Activated naive CD4-positive, alpha-beta T cell treated with anti-CD3 and anti-CD28 coated beads, Interleukin-2, amount 50 U/mL, for 72 hours (primary cell): ENCODE data around the gene C12orf76. TPM values are rescaled to one million over a fixed set of nuclear protein-coding genes. Genes with fewer than 3 reads are reported as not detected.

Source experiments
- ATAC-seq, 2 donors: fragments of 150-1000 bp; cut with Tn5 transposase; 2 replicates each; pipeline ENCODE4 v1.10.0; 2021; ENCODE audit warnings: mild to moderate bottlenecking in 2 of 2, moderate library complexity in 2 of 2
- DNase-seq, 2 donors: peaks; one replicate each; pipeline ENCODE4 v3.0.0; 2021 to 2022; ENCODE audit warnings: low spot score in 2 of 2
- H3K27ac Mint-ChIP-seq, 2 donors: one replicate each; pipeline ENCODE4 v1.8.0; 2022; ENCODE audit warnings: mild to moderate bottlenecking in 2 of 2, mixed read lengths in 2 of 2
- H3K36me3 Mint-ChIP-seq, 2 donors: one replicate each; pipeline ENCODE4 v1.8.0; 2022; ENCODE audit warnings: mixed read lengths in 2 of 2
- H3K9me3 Mint-ChIP-seq, 2 donors: one replicate each; pipeline ENCODE4 v1.8.0; 2022; ENCODE audit warnings: mixed read lengths in 2 of 2
- total RNA-seq, 2 donors: library from RNA; stranded (reverse); gene quantifications; one replicate each; pipeline ENCODE4 v1.2.3, GENCODE V29; 2022

The C12orf76 gene
- total RNA-seq, 2 donors from 2014 or later: 6.4 to 12.7 TPM

- ATAC-seq: no peak
- Mint-ChIP-seq H3K9me3 (no peaks in the 10 kb centered on the region), H3K27ac (peak overlapping the region; percentile 57 to 74), H3K36me3 (peaks cover 0 to 19% of the 10 kb centered on the region in 2 donors)
- DNase-seq: no peak
Observed at GRCh38 chr12:110042264-110042663, 6.1 kb downstream of the C12orf76 start.

GRCh38 chr12:110039085-110039807 is 9.1 kb downstream of the C12orf76 start:
- Mint-ChIP-seq H3K27ac (peak overlapping the region; percentile 88 to 96), H3K9me3 (no peaks in the 10 kb centered on the region), H3K36me3 (peaks cover 0 to 19% of the 10 kb centered on the region in 2 donors)
- DNase-seq (no peak), ATAC-seq (peak in 1 of 2 donors; percentile 48)

DNA sequence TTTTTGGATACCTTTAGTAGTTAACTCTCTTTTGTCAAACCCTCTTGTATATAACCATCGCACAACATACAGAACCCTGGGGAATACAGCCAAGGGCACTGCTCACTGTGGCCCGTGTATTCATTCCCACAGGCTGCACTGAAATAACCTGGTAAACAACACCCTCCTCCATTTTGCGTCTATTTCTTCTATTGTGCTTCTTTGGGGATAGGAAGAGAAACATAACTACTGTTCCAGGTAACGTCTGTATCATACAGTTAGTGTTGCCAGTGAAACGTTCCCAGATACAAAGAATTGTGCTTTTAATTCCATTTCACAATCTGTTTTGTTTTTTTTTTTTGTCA is 9.6 kb downstream of the C12orf76 start:
- Mint-ChIP-seq H3K9me3 (no peaks in the 10 kb centered on the region), H3K36me3 (peaks cover 0 to 19% of the 10 kb centered on the region in 2 donors), H3K27ac (peak overlapping the region; percentile 5 to 88)
- ATAC-seq: no peak
- DNase-seq: no peak

DNA sequence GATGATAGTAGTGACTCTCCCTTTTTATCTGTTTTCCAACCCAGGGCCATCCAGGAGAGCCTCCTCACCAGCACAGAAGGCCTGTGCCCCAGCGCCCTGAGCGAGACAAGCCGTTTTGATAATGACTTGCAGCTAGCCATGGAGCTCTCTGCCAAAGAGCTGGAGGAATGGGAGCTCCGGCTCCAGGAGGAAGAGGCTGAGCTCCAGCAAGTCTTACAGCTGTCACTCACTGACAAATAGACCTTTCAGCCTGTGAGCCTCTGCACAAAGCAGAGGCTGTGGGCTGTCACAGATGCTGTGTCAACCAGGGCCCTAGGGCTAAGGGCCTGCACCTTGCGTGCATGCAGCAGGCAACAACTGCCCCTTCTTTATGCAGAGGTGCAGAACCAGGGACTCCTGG is 11.0 kb downstream of the C12orf76 start:
- H3K36me3 Mint-ChIP-seq: peaks cover 0 to 10% of the 10 kb centered on the region in 2 donors
- DNase-seq (no peak), ATAC-seq (no peak)
- H3K9me3 Mint-ChIP-seq: no peaks in the 10 kb centered on the region
- peak overlapping the region in 1 of 2 donors; percentile 73 for H3K27ac Mint-ChIP-seq

DNA sequence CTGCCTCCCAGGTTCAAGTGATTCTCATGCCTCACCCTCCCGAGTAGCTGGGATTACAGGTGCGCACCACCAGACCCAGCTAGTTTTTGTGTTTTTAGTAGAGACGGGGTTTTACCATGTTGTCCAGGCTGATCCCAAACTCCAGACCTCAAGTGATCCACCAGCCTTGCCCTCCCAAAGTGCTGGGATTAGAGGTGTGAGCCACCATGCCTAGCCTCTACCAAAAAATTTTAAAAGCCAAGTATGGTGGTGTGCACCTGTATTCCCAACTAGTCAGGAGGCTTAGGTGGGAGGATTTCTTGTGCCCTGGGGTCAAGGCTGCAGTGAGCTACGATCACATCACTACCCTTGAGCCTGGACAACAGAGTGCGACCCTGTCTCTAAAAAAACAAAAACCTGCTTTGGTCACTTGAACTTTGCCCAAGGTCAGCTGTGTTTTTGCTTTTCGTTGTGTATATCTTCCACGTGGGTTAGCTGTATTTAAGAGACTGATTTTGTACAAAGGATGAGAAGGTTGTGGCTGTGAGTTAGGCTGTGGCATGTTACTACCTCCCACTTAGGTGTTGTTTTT is 12.7 kb downstream of the C12orf76 start:
- H3K36me3 Mint-ChIP-seq: peaks cover 0 to 7% of the 10 kb centered on the region in 2 donors
- H3K9me3 Mint-ChIP-seq: no peaks in the 10 kb centered on the region
- DNase-seq (no peak), ATAC-seq (no peak)
- peak overlapping the region; percentile 13 to 73 for H3K27ac Mint-ChIP-seq

DNA sequence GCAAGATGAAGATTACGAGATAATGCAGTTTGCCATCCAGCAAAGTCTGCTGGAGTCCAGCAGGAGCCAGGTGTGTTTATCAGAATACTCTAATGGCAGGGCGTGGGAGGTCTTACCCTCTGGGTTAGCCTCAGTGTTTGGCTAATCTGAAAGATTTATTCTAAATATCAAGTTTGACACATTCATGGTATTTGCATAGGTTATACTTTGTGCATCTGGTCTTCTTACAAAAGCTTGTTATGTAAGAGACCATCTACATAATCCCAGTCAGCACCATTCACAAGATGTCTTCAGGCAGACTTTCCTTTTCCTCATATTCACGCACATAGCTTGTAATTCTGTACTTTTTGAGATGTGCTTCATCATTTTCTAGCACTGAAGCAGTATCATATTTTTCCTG is 14.4 kb downstream of the C12orf76 start:
- Mint-ChIP-seq H3K9me3 (no peaks in the 10 kb centered on the region), H3K27ac (peak overlapping the region in 1 of 2 donors; percentile 3), H3K36me3 (peaks cover 0 to 6% of the 10 kb centered on the region in 2 donors)
- ATAC-seq (no peak), DNase-seq (no peak)

DNA sequence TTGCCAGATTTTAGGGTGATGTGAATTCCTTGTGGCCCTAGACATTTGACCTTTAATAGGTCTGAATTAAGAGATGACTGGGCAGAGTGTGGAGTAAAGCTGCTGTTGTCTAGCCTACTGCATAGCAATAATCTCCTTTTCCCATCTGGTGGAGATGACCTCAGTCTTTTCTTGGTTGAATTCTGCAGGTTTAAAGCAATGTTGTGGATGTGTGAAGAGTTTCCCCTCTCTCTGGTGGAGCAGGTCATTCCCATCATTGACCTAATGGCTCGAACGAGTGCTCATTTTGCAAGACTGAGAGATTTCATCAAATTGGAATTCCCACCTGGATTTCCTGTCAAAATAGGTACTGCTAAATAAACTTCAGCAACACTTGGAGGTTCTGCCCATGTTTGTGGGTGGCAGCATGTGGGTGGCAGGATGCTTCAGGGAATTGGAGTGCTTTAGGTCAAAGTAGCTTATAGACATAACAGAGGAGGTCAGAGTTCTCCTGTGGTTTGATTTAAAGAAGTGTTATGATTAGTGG is 19.0 kb downstream of the C12orf76 start:
- peaks cover 0 to 15% of the 10 kb centered on the region in 2 donors for H3K36me3 Mint-ChIP-seq
- no peaks in the 10 kb centered on the region for H3K9me3 Mint-ChIP-seq
- DNase-seq: no peak
- peak overlapping the region in 1 of 2 donors; percentile 82 for H3K27ac Mint-ChIP-seq
- no peak for ATAC-seq

DNA sequence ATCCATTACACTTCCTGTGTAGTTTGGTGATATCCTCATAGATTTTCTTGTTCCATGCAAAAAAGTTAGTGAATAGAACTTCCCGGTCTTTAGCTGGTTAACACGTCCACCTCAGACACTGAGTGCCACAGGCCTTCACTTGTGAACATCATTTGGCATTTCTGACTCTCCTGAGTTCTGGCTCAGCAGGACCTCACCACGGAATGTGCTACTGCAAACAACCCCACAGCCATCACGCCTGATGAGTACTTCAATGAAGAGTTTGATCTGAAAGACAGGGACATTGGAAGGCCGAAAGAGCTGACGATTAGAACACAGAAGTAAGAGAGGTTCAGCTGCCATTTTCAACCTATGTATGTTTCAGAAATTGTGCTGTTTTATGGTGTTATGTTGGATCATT is 20.0 kb downstream of the C12orf76 start:
- Mint-ChIP-seq H3K27ac (no peak overlapping the region), H3K36me3 (peaks cover 0 to 15% of the 10 kb centered on the region in 2 donors), H3K9me3 (no peaks in the 10 kb centered on the region)
- DNase-seq (no peak), ATAC-seq (no peak)

DNA sequence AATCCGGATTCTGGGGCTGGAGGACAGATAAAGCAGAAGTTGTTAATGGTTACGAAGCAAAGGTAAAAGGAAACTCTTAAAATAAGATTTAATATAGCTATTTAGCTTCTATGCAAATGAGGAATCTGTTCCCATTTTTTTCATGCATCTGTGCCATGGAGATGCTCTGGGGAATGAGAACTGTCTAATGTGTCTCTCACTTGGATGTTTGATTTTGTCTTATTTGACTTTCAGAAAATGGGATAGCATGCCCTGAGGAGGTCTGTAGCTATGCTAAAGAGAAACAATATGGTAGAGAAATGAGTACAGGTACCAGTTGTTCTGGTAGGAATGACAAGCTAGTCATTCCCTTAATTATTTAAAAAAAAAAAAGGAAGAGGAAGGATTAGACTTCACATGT is 24.3 kb downstream of the C12orf76 start:
- Mint-ChIP-seq H3K27ac (peak overlapping the region in 1 of 2 donors; percentile 15), H3K9me3 (no peaks in the 10 kb centered on the region), H3K36me3 (peaks cover 7 to 21% of the 10 kb centered on the region in 2 donors)
- ATAC-seq: no peak
- no peak for DNase-seq

- no peaks in the 10 kb centered on the region for H3K9me3 Mint-ChIP-seq
- no peak for ATAC-seq
- peak overlapping the region; percentile 15 to 29 for H3K27ac Mint-ChIP-seq
- no peak for DNase-seq
- peaks cover 7 to 28% of the 10 kb centered on the region in 2 donors for H3K36me3 Mint-ChIP-seq
Observed at GRCh38 chr12:110023059-110023980, 25.0 kb downstream of the C12orf76 start.

DNA sequence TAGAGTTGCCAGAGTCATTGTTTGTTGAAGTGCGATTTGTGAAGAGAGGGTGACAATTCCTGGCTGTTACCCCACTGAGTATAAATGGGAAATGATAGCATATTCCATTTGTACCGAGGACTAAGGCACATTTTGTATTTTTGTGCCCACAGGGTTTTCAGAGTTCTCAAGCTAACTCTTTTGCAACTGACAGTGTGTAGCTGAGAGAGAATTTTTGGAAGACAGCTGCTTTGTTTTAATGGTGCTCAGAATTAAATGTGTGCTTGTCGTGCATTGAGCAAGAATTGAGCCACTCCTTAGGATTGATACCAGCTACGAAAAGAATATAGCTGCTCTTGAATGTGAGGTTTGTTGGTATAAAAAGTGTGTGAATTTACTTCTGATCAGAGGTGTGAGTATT is 27.4 kb downstream of the C12orf76 start:
- H3K36me3 Mint-ChIP-seq: peaks cover 7 to 18% of the 10 kb centered on the region in 2 donors
- H3K27ac Mint-ChIP-seq: peak overlapping the region in 1 of 2 donors; percentile 77

DNA sequence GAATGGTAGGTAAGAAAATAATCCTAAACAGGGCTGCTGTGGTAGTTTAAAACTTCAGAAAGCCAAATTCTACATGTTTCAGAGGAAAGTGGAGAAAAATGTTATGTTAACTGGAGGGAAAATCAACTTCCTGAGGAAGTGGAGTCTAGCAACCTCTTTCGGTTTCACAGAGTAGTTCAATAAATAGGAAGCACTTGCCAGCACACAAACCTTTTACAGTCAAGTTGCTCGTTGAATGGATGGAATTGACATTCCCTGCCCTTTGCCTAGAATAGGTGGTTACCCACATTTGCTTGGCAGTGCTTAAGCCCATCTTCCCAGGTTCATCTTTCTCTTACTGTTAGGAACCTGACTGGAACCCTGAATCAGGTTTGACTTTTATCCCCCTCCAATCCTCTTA is 33.2 kb downstream of the C12orf76 start:
- H3K9me3 Mint-ChIP-seq: no peaks in the 10 kb centered on the region
- DNase-seq (no peak), ATAC-seq (peak in 1 of 2 donors; percentile 56)
- peak overlapping the region; percentile 74 to 94 for H3K27ac Mint-ChIP-seq
- peaks cover 0 to 21% of the 10 kb centered on the region in 2 donors for H3K36me3 Mint-ChIP-seq

More for the DNA sequence above, 27.4 kb downstream of the C12orf76 start:
- DNase-seq (no peak), ATAC-seq (no peak)
- H3K9me3 Mint-ChIP-seq: no peaks in the 10 kb centered on the region

- ATAC-seq: no peak
- Mint-ChIP-seq H3K27ac (peak overlapping the region; percentile 8 to 58), H3K36me3 (peaks cover 0 to 15% of the 10 kb centered on the region in 2 donors), H3K9me3 (no peaks in the 10 kb centered on the region)
- DNase-seq: no peak
Observed at GRCh38 chr12:110012659-110013058, 35.7 kb downstream of the C12orf76 start.

DNA sequence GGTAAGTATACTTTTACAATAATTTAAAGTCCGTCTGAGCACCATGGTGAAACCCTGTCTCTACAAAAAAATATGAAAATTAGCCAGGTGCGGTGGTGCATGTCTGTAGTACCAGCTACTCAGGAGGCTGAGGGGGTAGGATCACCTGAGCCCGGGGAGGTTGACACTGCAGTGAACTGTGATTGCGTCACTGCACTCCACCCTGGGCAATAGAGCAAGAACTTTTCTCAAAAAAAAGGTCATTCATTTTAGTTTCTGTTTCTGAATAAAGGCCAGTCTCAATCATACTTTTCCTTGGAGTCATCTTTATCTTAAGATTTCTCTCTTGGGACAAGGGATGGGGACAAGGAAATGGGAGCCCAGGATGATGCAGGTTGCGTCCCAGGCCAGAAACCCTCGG is 36.2 kb downstream of the C12orf76 start:
- H3K9me3 Mint-ChIP-seq: no peaks in the 10 kb centered on the region
- no peak for DNase-seq
- peaks cover 0 to 16% of the 10 kb centered on the region in 2 donors for H3K36me3 Mint-ChIP-seq
- no peak for ATAC-seq
- H3K27ac Mint-ChIP-seq: peak overlapping the region; percentile 8 to 58

DNA sequence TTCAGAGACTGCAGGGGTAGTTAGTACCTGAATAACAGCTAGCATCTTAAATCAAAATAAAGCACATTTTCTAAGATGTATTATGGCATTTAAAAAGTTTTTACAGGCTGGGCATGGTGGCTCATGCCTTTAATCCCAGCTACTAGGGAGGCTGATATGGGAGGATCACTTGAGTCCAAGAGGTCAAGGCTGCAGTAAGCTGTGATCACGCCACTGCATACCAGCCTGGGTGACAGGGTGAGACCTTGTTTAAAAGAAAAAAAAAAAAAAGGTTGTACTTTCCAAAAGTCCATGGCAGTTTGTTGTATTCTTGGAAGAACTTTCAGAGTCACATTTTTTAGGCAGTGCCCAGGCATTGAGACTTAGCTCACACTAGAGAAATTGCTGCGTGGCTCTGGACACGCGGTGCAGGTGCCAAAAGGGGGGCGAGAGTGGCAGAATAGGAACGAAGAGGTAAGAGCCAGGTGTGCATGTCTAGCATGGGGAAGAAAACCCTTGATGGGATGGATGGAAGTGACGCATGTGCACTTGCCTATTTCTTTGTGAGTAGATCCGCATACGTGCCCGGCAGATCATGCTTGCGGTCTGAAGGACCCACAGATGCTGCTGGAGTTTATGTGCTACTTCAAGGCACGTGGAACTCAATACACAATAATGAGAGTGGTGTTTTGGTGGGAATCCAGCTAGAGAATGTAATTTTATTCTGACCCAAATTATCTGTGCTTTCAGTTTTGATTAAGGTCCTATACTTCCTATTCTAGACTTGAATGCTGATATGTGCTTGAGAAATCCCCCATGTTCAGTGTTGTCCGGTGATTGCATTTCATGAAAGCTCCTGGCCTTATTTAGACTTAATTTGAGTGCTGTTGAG is 37.2 kb downstream of the C12orf76 start:
- ATAC-seq: no peak
- no peaks in the 10 kb centered on the region for H3K9me3 Mint-ChIP-seq
- H3K36me3 Mint-ChIP-seq: peaks cover 0 to 20% of the 10 kb centered on the region in 2 donors
- DNase-seq: no peak
- peak overlapping the region in 1 of 2 donors; percentile 59 for H3K27ac Mint-ChIP-seq
